H9 (cell line): ENCODE measurements around the gene PNPLA6. TPM values are rescaled to one million over a fixed set of nuclear protein-coding genes. Genes with fewer than 3 reads are reported as not detected.

Source experiments
- DNase-seq: peaks from one replicate; pipeline ENCODE4 v3.0.0-alpha.2; 2017
- H2AFZ ChIP-seq: one replicate; pipeline ENCODE4 v1.6.1; 2013; ENCODE audit warnings: mild to moderate bottlenecking, low read length, control low read depth, moderate library complexity
- H2AK5ac ChIP-seq: 2 replicates; pipeline ENCODE4 v1.6.1; 2013; ENCODE audit warnings: low read length, control low read depth, mixed read lengths; ENCODE audit not compliant: insufficient read length
- H2BK120ac ChIP-seq: one replicate; pipeline ENCODE4 v1.6.1; 2013; ENCODE audit warnings: low read depth, mild to moderate bottlenecking, low read length, control low read depth, inconsistent platforms; ENCODE audit not compliant: poor library complexity, severe bottlenecking
- H2BK12ac ChIP-seq: 2 replicates; pipeline ENCODE4 v1.6.1; 2013; ENCODE audit warnings: low read length, control low read depth, mixed read lengths, low read depth; ENCODE audit not compliant: insufficient read length
- H2BK15ac ChIP-seq: 2 replicates; pipeline ENCODE4 v1.6.1; 2013; ENCODE audit warnings: low read depth, low read length, control low read depth
- H2BK20ac ChIP-seq: one replicate; pipeline ENCODE4 v1.6.1; 2013; ENCODE audit warnings: low read depth, mild to moderate bottlenecking, low read length, control low read depth, inconsistent platforms; ENCODE audit not compliant: poor library complexity, severe bottlenecking
- H2BK5ac ChIP-seq: 2 replicates; pipeline ENCODE4 v1.6.1; 2013; ENCODE audit warnings: low read length, control low read depth, mixed read lengths; ENCODE audit not compliant: insufficient read length
- H3K14ac ChIP-seq: 2 replicates; pipeline ENCODE4 v1.6.1; 2013; ENCODE audit warnings: low read length, control low read depth; ENCODE audit not compliant: insufficient read depth
- H3K18ac ChIP-seq: 2 replicates; pipeline ENCODE4 v1.6.1; 2013; ENCODE audit warnings: low read depth, mild to moderate bottlenecking, mixed read lengths, low read length, control low read depth; ENCODE audit not compliant: insufficient read length
- H3K23ac ChIP-seq: 2 replicates; pipeline ENCODE4 v1.6.1; 2013; ENCODE audit warnings: low read length, control low read depth, mixed read lengths, low read depth; ENCODE audit not compliant: insufficient read length
- H3K23me2 ChIP-seq: 2 replicates; pipeline ENCODE4 v1.6.1; 2013; ENCODE audit warnings: low read depth, mild to moderate bottlenecking, mixed read lengths, low read length, control low read depth; ENCODE audit not compliant: insufficient read length, poor library complexity, severe bottlenecking
- H3K27ac ChIP-seq: 2 replicates; pipeline ENCODE4 v1.5.1; 2013; ENCODE audit warnings: low read length, control low read depth, mixed read lengths, low read depth; ENCODE audit not compliant: insufficient read length
- H3K27me3 ChIP-seq: 2 replicates; pipeline ENCODE4 v1.6.1; 2013; ENCODE audit warnings: low read length, control low read depth, inconsistent platforms; ENCODE audit not compliant: insufficient read depth
- H3K4ac ChIP-seq: 2 replicates; pipeline ENCODE4 v1.6.1; 2013; ENCODE audit warnings: low read depth, mild to moderate bottlenecking, control low read depth, inconsistent platforms, low read length, moderate library complexity
- H3K4me1 ChIP-seq: 2 replicates; pipeline ENCODE4 v1.6.1; 2013; ENCODE audit warnings: low read length, control low read depth, inconsistent platforms; ENCODE audit not compliant: insufficient read depth
- H3K4me2 ChIP-seq: 2 replicates; pipeline ENCODE4 v1.6.1; 2013; ENCODE audit warnings: low read length, control low read depth, mixed read lengths; ENCODE audit not compliant: insufficient read length, insufficient read depth
- H3K56ac ChIP-seq: 2 replicates; pipeline ENCODE4 v1.6.1; 2013; ENCODE audit warnings: low read depth, mild to moderate bottlenecking, mixed read lengths, low read length, control low read depth; ENCODE audit not compliant: insufficient read length
- H3K79me1 ChIP-seq: 2 replicates; pipeline ENCODE4 v1.6.1; 2013; ENCODE audit warnings: low read depth, mild to moderate bottlenecking, moderate library complexity, low read length, control low read depth, inconsistent platforms; ENCODE audit not compliant: insufficient read depth, poor library complexity, severe bottlenecking
- H3K79me2 ChIP-seq: 2 replicates; pipeline ENCODE4 v1.6.1; 2013; ENCODE audit warnings: low read length, control low read depth, inconsistent platforms; ENCODE audit not compliant: insufficient read depth
- H3K9ac ChIP-seq: 2 replicates; pipeline ENCODE4 v1.6.1; 2013; ENCODE audit warnings: low read length, control low read depth, mixed read lengths; ENCODE audit not compliant: insufficient read length; ENCODE audit errors: extremely low read depth
- H3K9me3 ChIP-seq: one replicate; pipeline ENCODE4 v1.6.1; 2013; ENCODE audit warnings: low read depth, low read length, inconsistent platforms; ENCODE audit not compliant: control insufficient read depth
- H3T11ph ChIP-seq: one replicate; pipeline ENCODE4 v1.6.1; 2013; ENCODE audit warnings: mild to moderate bottlenecking, low read length, control low read depth, inconsistent platforms
- H4K20me1 ChIP-seq: one replicate; pipeline ENCODE4 v1.6.1; 2013; ENCODE audit not compliant: control insufficient read depth, insufficient read length, insufficient read depth
- H4K5ac ChIP-seq: 2 replicates; pipeline ENCODE4 v1.6.1; 2013; ENCODE audit warnings: low read depth, mild to moderate bottlenecking, mixed read lengths, low read length, control low read depth; ENCODE audit not compliant: insufficient read length
- H4K8ac ChIP-seq: replicated peaks from 2 replicates; pipeline ENCODE4 v1.6.1; 2013; ENCODE audit warnings: low read length, control low read depth, mixed read lengths, low read depth; ENCODE audit not compliant: insufficient read length
- H4K91ac ChIP-seq: 2 replicates; pipeline ENCODE4 v1.6.1; 2013; ENCODE audit warnings: low read depth, mild to moderate bottlenecking, moderate library complexity, mixed read lengths, low read length, control low read depth; ENCODE audit not compliant: insufficient read length
- H3K27ac Mint-ChIP-seq, 3 experiments: 2 replicates in 2 of 3; 3 replicates in 1 of 3; pipeline ENCODE4 v1.8.0; 2020 to 2021; ENCODE audit warnings: mixed read lengths in 3 of 3, mild to moderate bottlenecking in 1 of 3, moderate library complexity in 1 of 3
- H3K27me3 Mint-ChIP-seq: 2 replicates; pipeline ENCODE4 v1.8.0; 2021; ENCODE audit warnings: low read depth, mild to moderate bottlenecking, moderate library complexity, mixed read lengths
- H3K36me3 Mint-ChIP-seq, 3 experiments: 2 replicates in 2 of 3; 3 replicates in 1 of 3; pipeline ENCODE4 v1.8.0; 2020 to 2021; ENCODE audit warnings: low read depth in 3 of 3, mixed read lengths in 3 of 3; ENCODE audit not compliant: insufficient read depth in 1 of 3
- H3K4me1 Mint-ChIP-seq, 2 experiments: 2 replicates each; pipeline ENCODE4 v1.8.0; 2020; ENCODE audit warnings: mixed read lengths in 2 of 2
- H3K4me3 Mint-ChIP-seq, 2 experiments: 2 replicates in 1 of 2; 3 replicates in 1 of 2; pipeline ENCODE4 v1.8.0; 2020 to 2021; ENCODE audit warnings: mild to moderate bottlenecking in 2 of 2, mixed read lengths in 2 of 2, moderate library complexity in 1 of 2
- H3K9me3 Mint-ChIP-seq, 2 experiments: 2 replicates in 1 of 2; 3 replicates in 1 of 2; pipeline ENCODE4 v1.8.0; 2020; ENCODE audit warnings: mild to moderate bottlenecking in 2 of 2, mixed read lengths in 2 of 2, moderate library complexity in 1 of 2
- WGBS: extraction: QIAGEN DNeasy Blood & Tissue Kit; methylation state at CpG from one replicate; pipeline ENCODE4 v1.1.7; 2013; ENCODE audit warnings: missing lambda C conversion rate, low lambda C conversion rate, mixed read lengths; ENCODE audit not compliant: insufficient read length; ENCODE audit errors: extremely low coverage; 5-methylcytosine and 5-hydroxymethylcytosine counted together
- total RNA-seq: library from RNA; stranded (reverse); gene quantifications from 2 replicates; pipeline ENCODE4 v1.2.1, GENCODE V29; 2021
- TF ChIP-seq, protein P1 (sequence below): fragments of 200-600 bp; sonication (generic); conservative IDR thresholded peaks from 3 replicates; pipeline ENCODE4 v1.8.0; 2021; ENCODE audit warnings: antibody characterized with exemption, mild to moderate bottlenecking

PNPLA6 gene
- total RNA-seq, 1 experiment from 2014 or later, result 130 TPM

DNA sequence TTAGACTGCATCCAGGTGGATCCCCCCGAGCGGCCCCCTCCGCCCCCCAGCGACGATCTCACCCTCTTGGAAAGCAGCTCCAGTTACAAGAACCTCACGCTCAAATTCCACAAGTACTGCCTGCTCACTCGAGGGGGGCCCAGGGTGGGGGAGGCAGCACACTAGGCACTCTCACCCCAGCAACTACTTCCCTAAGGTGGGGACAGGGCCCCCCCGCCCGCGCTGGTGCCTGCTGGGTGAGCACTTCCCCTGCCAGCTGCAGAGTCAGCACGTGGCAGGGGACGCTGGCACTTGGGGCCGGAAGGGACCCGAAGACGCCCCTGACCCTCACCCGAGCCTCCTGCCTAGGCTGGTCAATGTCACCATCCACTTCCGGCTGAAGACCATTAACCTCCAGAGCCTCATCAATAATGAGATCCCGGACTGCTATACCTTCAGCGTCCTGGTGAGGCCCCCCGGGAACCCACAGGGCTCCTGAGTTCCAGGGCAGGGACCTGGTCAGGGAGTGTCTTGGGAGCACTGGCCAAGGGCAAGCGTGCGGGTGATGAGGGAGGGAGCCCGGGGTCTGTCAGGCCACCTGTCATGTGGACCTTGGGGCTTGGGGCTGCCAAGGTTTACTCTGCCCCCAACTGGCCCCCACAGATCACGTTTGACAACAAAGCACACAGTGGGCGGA lies 7.9 kb upstream of the PNPLA6 start:
- no peak overlapping the region for H3K4me2 ChIP-seq
- Mint-ChIP-seq H3K9me3 (no peaks in the 10 kb centered on the region), H3K36me3 (peaks cover 4 to 26% (median 24%) of the 10 kb centered on the region in 3 experiments; a peak in 6 of 7 replicates), H3K4me3 (no peak overlapping the region), H3K27ac (no peak overlapping the region), H3K4me1 (no peaks in the 10 kb centered on the region), H3K27me3 (no peaks in the 10 kb centered on the region)
- no peak overlapping the region for H3K4ac ChIP-seq
- H3K79me1 ChIP-seq, result no peaks in the 10 kb centered on the region
- H4K20me1 ChIP-seq, result no peaks in the 10 kb centered on the region
- H2BK120ac ChIP-seq, result no peak overlapping the region
- H4K91ac ChIP-seq, result no peak overlapping the region
- no peak overlapping the region for H3K56ac ChIP-seq
- peaks cover 9% of the 10 kb centered on the region for H3K23me2 ChIP-seq
- H3K79me2 ChIP-seq, result no peaks in the 10 kb centered on the region
- H4K5ac ChIP-seq, result no peak overlapping the region
- H2BK20ac ChIP-seq, result no peak overlapping the region
- TF ChIP-seq, protein P1, sequence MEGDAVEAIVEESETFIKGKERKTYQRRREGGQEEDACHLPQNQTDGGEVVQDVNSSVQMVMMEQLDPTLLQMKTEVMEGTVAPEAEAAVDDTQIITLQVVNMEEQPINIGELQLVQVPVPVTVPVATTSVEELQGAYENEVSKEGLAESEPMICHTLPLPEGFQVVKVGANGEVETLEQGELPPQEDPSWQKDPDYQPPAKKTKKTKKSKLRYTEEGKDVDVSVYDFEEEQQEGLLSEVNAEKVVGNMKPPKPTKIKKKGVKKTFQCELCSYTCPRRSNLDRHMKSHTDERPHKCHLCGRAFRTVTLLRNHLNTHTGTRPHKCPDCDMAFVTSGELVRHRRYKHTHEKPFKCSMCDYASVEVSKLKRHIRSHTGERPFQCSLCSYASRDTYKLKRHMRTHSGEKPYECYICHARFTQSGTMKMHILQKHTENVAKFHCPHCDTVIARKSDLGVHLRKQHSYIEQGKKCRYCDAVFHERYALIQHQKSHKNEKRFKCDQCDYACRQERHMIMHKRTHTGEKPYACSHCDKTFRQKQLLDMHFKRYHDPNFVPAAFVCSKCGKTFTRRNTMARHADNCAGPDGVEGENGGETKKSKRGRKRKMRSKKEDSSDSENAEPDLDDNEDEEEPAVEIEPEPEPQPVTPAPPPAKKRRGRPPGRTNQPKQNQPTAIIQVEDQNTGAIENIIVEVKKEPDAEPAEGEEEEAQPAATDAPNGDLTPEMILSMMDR, result no peak
- no peak overlapping the region for H2AFZ ChIP-seq
- H3K9ac ChIP-seq, result no peak overlapping the region
- no peak overlapping the region for H3K23ac ChIP-seq
- H3K4me1 ChIP-seq, result no peaks in the 10 kb centered on the region; the same call in 1 of the 2 replicates
- no peak overlapping the region for H4K8ac ChIP-seq
- H2BK12ac ChIP-seq, result no peak overlapping the region
- H3K18ac ChIP-seq, result no peak overlapping the region
- H2BK15ac ChIP-seq, result no peak overlapping the region
- no peak overlapping the region for H2AK5ac ChIP-seq
- no CpG with 5 or more reads among the region's 25 CpGs for WGBS
- DNase-seq, result no peak
- no peaks in the 10 kb centered on the region for H3K9me3 ChIP-seq
- no peak overlapping the region for H3K14ac ChIP-seq
- no peaks in the 10 kb centered on the region for H3K27me3 ChIP-seq
- H3K27ac ChIP-seq, result no peak overlapping the region
- no peak overlapping the region for H2BK5ac ChIP-seq
- H3T11ph ChIP-seq, result no peak overlapping the region
